Stimulated activated CD8-positive, alpha-beta memory T cell treated with anti-CD3 and anti-CD28 coated beads, Interleukin-12 subunit alpha, Interleukin-12 subunit beta, amount 100 ng/mL, for 4 hours (primary cell): Measurements from ENCODE around the gene RAET1G.
"Not testable (repeated sequence)": the region's sequence is repeated elsewhere in the genome, so short reads cannot be mapped to it uniquely, and the experiment has no call there.

Experiments
- DNase-seq: peaks from one replicate; pipeline ENCODE4 v3.0.0-alpha.2; 2020; ENCODE audit warnings: low read depth

RAET1G gene

DNA sequence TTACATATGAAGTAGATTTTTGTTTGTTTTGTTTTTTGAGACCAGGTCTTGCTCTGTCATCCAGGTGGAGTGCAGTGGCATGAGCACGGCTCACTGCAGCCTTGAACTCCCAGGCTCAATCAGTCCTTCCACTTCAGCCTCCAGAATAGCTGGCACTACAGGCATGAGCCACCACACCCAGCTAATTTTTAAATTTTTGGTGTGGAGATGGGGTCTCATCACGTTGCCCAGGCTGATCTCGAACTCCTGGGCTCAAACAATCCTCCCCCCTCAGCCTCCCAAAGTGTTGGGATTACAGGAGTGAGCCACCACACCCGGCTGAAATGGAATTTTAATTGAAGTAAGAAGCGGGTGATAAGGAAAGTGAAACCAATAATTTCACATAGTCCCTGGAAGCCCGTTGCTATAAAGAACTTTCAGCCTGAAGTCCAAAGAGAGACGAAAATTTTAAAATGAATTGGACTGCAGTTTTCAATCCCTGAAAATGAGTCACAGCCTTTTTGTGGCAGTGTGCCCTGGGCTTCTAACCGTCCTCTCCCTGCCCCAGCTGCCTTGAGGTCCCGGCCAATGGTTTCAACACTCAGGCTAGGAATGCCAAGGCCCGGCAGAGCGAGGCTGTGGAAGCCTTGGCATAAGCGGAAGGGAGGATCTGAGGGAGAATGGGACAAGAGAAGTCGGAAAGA, 25.8 kb downstream of the RAET1G start:
- no peak for DNase-seq

DNA sequence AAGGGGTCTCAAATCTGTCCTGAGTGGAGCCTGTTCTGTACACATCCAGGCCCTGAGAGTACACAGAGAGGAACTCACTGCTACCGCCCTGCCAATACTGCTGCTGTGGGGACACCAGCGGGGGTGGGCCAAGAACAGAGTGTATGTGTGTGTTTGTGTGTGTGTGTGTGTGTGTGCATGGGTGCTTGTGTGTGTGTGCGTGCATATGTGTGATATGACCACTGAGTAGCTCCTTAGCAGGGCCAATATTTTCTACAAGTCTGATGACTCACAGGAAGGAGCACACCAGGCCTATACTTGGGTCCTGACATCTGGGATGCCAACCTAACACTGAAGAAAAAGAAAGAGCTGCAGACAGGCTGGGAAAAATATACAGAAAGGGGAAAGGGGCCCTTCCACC, 26.4 kb downstream of the RAET1G start:
- DNase-seq, result no peak

DNA sequence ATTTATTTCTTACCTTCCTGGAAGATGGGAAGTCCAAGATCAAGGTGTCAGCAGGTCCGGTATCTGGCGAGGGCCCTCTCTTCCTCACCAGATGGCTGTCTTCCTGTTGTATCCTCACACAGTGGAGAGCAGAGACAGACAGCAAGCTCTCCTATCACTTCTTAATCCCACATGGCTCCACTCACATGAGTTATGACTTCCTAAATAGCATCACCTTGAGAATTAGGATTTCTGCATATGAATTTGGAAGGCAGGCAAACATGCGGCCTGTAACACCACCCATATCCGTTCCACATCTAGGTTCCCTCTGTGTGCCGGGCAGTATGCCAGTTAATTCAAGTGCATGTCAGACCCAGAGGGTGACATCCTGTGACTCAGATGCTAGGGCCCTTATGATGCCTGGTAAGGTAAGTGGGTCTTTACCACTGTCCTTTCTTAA, 27.1 kb downstream of the RAET1G start:
- no peak for DNase-seq

DNA sequence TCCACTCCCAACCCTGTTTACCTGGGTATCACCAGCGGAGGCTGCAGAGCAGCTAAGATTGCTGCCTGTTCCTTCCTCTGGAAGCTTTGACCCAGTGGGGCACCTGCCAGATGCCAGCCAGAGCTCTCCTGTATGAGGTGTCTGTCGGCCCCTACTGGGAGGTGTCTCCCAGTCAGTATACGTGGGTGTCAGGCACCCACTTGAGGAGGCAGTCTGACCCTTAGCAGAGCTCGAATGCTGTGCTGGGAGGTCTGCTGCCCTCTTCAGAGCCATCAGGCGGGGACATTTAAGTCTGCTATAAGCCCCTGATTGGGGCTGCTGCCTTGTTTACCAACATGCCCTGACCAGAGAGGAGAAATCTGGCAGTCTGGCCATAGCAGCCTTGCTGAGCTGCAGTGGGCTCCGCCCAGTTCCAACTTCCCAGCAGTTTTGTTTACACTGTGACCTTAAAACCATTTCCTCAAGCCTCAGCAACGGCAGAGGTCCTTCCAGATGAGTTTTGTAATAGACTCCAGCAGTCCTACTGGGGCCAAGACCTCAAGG, 27.8 kb downstream of the RAET1G start:
- DNase-seq, result no peak

DNA sequence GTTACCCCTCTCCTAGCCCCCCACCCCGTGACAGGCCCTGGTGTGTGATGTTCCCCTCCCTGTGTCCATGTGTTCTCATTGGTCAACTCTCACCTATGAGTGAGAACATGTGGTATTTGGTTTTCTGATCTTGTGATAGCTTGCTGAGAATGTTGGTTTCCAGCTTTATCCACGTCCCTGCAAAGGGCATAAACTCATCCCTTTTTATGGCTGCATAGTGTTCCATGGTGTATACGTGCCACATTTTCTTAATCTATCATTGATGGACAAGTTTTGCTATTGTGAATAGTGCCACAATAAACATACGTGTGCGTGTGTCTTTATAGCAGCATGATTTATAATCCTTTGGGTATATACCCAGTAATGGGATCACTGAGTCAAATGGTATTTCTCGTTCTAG, 31.1 kb downstream of the RAET1G start:
- not testable (repeated sequence) for DNase-seq

DNA sequence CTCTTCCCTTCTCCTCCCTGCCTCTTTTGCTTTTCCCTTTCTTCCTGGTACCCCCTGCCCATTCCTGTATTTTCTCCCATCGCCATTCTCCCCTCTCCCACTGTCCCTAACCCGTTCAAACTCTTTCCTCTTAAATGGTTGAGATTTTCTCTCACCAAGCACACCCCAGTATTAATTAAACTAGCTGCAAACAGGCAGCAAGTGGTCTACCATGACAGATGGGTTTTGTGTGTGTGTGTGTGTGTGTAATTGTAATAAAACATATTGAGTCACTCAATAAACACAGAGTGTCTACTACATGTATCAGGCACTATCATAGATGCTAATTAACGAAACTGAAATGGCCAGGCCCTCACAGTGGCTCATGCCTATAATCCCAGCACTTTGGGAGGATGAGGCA, 31.7 kb downstream of the RAET1G start:
- DNase-seq, result no peak

- no peak for DNase-seq
Measured at GRCh38 chr6:149890629-149891045, 32.3 kb downstream of the RAET1G start.

- no peak for DNase-seq
Measured at GRCh38 chr6:149889326-149889725, 33.6 kb downstream of the RAET1G start.

DNA sequence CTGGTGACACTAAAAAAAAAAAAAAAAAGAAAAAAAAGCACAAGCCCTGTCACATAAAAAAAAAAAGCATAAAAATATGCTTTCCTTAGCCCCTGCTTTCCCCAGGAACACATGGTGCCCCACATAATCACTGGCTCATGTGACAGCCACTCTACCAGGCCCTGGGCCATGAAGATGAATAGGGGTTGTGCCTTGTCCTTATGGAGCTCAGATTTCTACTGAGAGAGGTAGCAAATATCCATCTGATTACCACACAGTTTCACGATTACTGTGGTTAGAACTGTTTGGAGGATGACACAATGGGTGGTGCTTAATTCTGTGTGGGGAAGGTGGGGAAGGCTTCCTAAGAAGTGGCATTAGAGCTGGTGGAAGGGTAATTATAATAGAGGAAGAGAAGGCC, 34.3 kb downstream of the RAET1G start:
- no peak for DNase-seq

DNA sequence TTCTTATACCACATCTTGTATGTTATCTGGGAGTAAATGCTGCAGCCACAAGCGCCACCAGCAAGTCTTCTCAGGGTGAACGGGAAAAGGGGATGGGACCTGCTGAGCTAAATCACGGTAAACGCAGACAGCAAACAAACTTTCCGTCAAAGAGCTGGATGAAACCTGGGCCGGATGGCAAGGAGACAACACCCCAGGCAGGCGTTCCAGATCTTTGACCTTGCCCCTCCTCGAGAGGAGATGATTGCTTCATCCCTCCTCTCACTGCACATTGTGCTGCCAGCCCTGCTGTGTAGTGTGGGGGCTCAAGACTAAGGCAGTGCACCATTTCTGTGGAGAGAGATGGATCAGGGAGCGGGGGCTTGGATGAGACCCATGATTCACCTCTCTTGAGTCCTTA, 34.8 kb downstream of the RAET1G start:
- DNase-seq, result no peak

DNA sequence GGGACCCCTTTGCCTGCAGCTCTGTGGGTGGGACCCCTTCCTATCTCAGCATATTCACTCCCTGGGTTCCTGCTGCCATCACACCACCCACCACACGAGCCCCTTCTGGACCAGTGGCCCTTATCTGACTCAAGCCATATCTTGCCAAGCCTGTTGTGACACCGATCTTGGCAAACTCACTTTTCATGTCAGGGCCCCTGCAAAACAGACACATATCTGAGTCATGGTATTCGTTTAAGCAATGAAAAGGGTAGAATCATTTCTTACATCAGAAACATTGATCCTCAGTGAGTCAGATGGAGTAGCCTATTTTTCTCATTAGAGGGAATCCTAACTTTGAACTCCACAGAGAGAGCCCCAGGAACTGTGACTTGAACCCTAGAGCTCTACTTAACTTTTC, 35.6 kb downstream of the RAET1G start:
- no peak for DNase-seq

DNA sequence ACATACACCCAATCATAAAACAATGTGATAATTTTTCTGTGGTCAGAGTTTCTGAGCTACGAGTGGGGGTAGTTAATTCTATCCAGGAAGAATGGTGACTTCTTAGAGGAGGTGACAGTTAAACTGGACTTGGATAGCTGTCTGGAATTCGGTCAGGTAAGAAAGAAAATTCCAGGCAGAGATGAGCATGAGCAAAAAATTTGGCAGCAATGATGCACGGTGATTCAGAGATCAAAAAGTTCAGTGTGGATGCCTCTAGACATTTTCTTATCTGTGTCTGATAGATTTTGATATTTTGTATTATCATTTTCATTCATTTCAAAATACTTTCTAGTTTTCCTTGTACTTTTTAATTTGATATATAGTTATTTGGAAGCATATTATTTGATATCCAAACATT, 37.0 kb downstream of the RAET1G start:
- DNase-seq, result no peak

DNA sequence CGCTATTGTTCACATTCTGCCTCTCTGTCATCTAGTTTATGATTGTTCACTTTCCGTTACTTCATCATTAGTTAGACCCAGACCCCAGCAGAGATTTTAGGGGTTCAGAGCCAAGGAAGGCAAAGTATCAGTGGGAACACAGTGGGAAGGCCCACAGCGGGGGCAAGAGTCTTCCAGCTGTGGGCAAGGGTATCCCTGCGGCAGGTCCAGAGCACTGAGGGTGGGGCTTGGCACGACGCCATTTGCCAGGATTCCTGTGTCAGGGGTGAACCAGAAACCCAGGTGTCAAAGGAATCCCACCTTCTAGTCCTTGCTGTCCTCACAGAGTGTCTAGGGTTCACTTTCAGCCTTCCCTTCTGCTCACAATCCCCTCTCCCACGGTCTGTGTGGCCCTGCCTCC, 38.3 kb downstream of the RAET1G start:
- no peak for DNase-seq

DNA sequence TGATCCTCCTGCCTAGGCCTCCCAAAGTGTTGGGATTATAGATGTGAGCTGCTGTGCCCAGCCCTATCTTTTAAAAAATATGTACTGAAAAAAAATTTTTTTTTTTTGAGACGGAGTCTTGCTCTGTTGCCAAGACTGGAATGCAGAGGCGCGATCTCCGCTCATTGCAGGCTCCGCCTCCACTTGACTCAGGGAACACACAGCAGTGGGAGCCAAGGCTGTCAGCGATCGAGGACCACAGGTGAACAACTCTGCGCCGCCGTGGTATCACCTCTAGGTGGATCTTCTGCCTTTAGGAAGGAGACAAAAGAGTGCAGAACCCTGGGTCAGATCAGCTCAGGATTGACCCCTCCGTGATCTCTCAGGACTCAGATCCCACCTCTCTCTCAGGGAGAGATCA, 38.7 kb downstream of the RAET1G start:
- no peak for DNase-seq

DNA sequence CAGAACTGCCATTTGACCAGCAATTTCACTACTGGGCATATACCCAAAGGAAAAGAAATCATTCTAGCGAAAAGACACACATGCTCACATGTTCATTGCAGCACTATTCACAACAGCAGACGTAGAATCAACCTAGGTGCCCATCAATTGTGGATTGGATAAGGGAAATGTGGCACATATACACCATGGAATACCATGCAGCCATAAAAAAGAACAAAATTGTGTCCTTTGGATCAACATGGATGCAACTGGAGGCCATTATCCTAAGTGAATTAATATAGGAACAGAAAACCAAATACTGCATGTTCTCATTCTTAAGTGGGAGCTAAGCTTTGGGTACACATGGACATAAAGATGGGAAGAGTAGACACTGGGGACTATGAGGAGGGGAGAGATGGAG, 41.1 kb downstream of the RAET1G start:
- no peak for DNase-seq

- DNase-seq, result no peak
Measured at GRCh38 chr6:149881066-149881766, 41.7 kb downstream of the RAET1G start.

GRCh38 chr6:149877659-149878058, 45.3 kb downstream of the RAET1G start:
- DNase-seq, result no peak

DNA sequence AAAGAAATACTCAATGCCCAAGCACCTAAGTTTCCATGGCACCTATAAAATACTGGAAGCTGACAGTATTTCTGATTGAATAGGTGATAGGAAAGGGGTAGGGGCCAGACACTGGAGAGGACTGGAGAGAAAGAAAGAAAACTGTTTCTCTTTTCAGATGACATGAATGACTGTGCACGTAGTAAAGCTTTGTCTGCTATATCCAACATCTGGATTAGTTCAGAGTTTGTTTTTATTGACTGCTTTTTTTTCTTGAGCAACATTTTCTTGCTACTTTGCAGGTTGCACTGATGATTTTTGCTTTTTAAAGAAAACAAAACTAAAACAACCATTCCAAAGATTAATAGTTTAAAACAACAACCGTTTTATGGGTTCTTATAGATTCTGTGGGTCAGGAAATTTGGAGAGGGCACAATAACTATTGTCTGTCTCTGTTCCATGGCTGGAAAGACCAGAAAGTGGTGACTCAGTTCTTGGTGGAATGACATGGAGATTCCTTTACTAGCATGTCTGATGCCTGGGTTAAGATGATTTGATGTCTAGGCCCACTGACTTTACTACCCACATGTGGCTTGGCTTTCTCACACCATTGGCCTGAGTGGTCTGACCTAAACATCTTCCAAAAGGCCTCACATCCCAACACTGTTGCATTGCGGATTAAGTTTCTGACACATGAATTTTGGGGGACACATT, 46.5 kb downstream of the RAET1G start:
- DNase-seq, result no peak

DNA sequence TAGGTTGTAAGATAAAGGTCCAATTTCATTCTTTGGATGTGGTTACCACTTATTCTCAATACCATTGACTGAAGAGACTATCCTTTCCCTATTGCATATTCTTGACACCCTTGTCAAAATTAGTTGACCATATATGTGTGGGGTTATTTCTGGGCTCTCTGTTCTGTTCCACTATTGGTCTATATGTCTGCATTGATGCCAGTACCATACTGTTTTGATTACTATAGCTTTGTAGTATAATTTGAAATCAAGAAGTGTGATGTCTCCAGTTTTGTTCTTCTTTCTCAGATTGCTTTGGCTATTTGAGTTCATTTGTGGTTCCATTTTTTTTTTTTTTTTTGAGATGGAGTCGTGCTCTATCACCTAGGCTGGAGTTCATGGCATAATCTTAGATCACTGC, 50.7 kb downstream of the RAET1G start:
- no peak for DNase-seq

- DNase-seq, result no peak
Measured at GRCh38 chr6:149871182-149871581, 51.7 kb downstream of the RAET1G start.

DNA sequence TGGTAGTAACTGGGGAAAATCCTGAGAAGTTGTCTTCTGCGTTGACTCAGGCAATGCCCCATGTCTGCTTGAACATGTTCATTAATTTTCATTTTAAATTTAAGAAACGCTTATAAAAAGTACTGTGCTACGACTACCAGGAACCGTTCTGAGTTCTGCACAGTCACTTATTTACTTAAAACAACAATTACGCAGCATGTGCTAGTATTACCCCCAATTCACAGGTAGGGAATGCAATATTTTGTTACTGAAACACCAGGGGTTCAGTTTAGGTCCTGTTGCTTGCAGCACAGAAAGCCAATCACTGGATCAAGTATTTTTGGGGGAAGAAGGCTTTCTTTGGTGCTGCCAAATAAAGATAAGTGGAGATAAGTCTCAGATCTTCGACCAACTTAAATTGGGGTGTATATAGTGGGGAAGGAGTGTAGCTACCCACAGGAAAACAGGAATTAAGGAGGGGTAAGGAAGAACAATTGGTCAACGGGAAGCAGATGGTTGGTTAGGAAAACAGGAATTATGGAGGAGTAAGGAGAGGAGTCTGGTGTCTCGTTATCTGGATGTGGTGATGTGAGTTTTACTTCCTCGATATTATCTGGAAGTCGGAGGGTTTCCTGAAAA, 53.5 kb downstream of the RAET1G start:
- no peak for DNase-seq

DNA sequence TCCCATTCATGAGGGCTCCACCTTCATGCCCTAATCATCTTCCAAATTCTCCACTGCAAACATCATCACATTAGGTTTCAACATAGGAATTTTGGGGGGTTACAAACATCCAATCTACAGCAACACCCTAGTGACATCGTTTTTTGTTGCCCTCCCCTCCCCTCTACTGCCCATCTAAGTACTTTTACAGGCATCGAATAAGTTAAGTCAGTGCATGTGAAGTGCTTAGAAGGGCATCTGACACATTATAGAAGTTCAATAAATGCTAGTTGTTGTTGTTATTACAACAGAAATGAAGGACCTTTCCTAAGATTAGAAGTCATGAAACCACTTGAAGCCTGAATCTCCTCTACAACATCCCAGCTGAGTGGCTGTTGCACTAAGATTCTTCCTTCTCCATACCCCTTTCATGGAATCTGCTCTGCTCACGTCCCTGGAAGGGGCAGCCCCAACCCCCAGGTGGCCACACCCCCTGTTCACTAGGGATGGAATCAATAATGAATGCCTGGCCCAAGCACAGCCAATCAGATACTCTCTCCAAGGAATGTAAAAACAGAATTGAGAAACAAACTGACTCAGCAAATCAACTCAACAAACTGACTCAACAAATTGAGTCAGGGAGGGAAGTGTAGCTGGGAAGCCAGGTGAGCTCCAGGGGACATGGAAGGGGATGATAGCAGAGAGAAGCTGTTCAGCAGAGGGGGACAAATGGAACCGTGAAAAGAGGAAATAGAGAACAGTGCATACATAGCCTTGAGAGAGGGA, 54.9 kb downstream of the RAET1G start:
- no peak for DNase-seq
